ENCODE data around the gene CHN2. TPM values are rescaled to one million over a fixed set of nuclear protein-coding genes. Genes with fewer than 3 reads are reported as not detected.

CHN2 gene
- total RNA-seq, 1 experiment from 2014 or later, result not detected

GRCh38 chr7:29416938-29417305 is 222.3 kb downstream of the CHN2 start:
- no peaks in the 10 kb centered on the region for H3F3A ChIP-seq (ENCODE audit: insufficient read depth, low read depth)
- ChIA-PET CTCF (no interaction called here), POLR2A (ENCODE audit: unreplicated experiment) (no interaction called here)
- no peaks in the 10 kb centered on the region for H3K36me3 ChIP-seq (ENCODE audit: low read depth)
- H3K9me2 ChIP-seq (ENCODE audit: insufficient read depth), result no peaks in the 10 kb centered on the region
- no peaks in the 10 kb centered on the region for H3K27me3 ChIP-seq (ENCODE audit: insufficient read depth, low read depth)
- no peak overlapping the region for H3K4me2 ChIP-seq
- no peak overlapping the region for H3K4me3 ChIP-seq
- no peak for DNase-seq
- H3K27ac ChIP-seq, result no peak overlapping the region
- no peaks in the 10 kb centered on the region for H4K20me1 ChIP-seq (ENCODE audit: insufficient read depth)
- intact Hi-C loops (cut with micrococcal nuclease; ENCODE audit: unreplicated experiment), result no loop called here
- H2AFZ ChIP-seq, result no peak overlapping the region
- TF ChIP-seq EZH2 (IDR thresholded peaks at IDR 0.05; ENCODE audit: low read depth) (no peak), CTCF (conservative IDR thresholded peaks at IDR 0.05) (no peak)
- H3K4me1 ChIP-seq (replicated peaks; ENCODE audit: insufficient read depth), result peaks cover 11% of the 10 kb centered on the region
- BruUV-seq (replicated peaks), result no TSS peak
- H3K79me2 ChIP-seq (ENCODE audit: low read depth), result no peaks in the 10 kb centered on the region
- H3K9me3 ChIP-seq (ENCODE audit: insufficient read depth, low read depth), result no peaks in the 10 kb centered on the region

GRCh38 chr7:29418056-29418455 is 223.5 kb downstream of the CHN2 start:
- Histone ChIP-seq H3K4me2 (no peak overlapping the region), H2AFZ (no peak overlapping the region), H3K36me3 (ENCODE audit: low read depth) (no peaks in the 10 kb centered on the region), H3F3A (ENCODE audit: insufficient read depth, low read depth) (no peaks in the 10 kb centered on the region), H3K4me1 (replicated peaks; ENCODE audit: insufficient read depth) (peaks cover 11% of the 10 kb centered on the region), H3K27me3 (ENCODE audit: insufficient read depth, low read depth) (no peaks in the 10 kb centered on the region), H3K9me2 (ENCODE audit: insufficient read depth) (no peaks in the 10 kb centered on the region), H4K20me1 (ENCODE audit: insufficient read depth) (no peaks in the 10 kb centered on the region), H3K4me3 (no peak overlapping the region), H3K79me2 (ENCODE audit: low read depth) (no peaks in the 10 kb centered on the region), H3K27ac (no peak overlapping the region), H3K9me3 (ENCODE audit: insufficient read depth, low read depth) (no peaks in the 10 kb centered on the region)
- no TSS peak for BruUV-seq (replicated peaks)
- ChIA-PET POLR2A (ENCODE audit: unreplicated experiment) (no interaction called here), CTCF (no interaction called here)
- TF ChIP-seq EZH2 (IDR thresholded peaks at IDR 0.05; ENCODE audit: low read depth) (no peak), CTCF (conservative IDR thresholded peaks at IDR 0.05) (no peak)
- no peak for DNase-seq
- intact Hi-C loops (cut with micrococcal nuclease; ENCODE audit: unreplicated experiment), result no loop called here

GRCh38 chr7:29418651-29419050 is 224.1 kb downstream of the CHN2 start:
- no peak overlapping the region for H3K4me2 ChIP-seq
- H3K27ac ChIP-seq, result no peak overlapping the region
- no peaks in the 10 kb centered on the region for H3K27me3 ChIP-seq (ENCODE audit: insufficient read depth, low read depth)
- DNase-seq, result no peak
- H2AFZ ChIP-seq, result no peak overlapping the region
- no peaks in the 10 kb centered on the region for H3K9me2 ChIP-seq (ENCODE audit: insufficient read depth)
- H3K9me3 ChIP-seq (ENCODE audit: insufficient read depth, low read depth), result no peaks in the 10 kb centered on the region
- H3K4me3 ChIP-seq, result no peak overlapping the region
- peaks cover 6% of the 10 kb centered on the region for H3K4me1 ChIP-seq (replicated peaks; ENCODE audit: insufficient read depth)
- intact Hi-C loops (cut with micrococcal nuclease; ENCODE audit: unreplicated experiment), result no loop called here
- H4K20me1 ChIP-seq (ENCODE audit: insufficient read depth), result no peaks in the 10 kb centered on the region
- H3K36me3 ChIP-seq (ENCODE audit: low read depth), result no peaks in the 10 kb centered on the region
- H3F3A ChIP-seq (ENCODE audit: insufficient read depth, low read depth), result no peaks in the 10 kb centered on the region
- ChIA-PET CTCF (no interaction called here), POLR2A (ENCODE audit: unreplicated experiment) (no interaction called here)
- H3K79me2 ChIP-seq (ENCODE audit: low read depth), result no peaks in the 10 kb centered on the region
- BruUV-seq (replicated peaks), result no TSS peak
- TF ChIP-seq EZH2 (IDR thresholded peaks at IDR 0.05; ENCODE audit: low read depth) (no peak), CTCF (conservative IDR thresholded peaks at IDR 0.05) (no peak)

All from PC-9 (cell line).